Activated T-cell treated with anti-CD3 and anti-CD28 coated beads for 4 hours (primary cell): Measurements from ENCODE around the gene STRIP2.
"Not testable (repeated sequence)": the region's sequence is repeated elsewhere in the genome, so short reads cannot be mapped to it uniquely, and the experiment has no call there.

Experiments used
- DNase-seq: peaks from one replicate; pipeline ENCODE4 v3.0.0-alpha.2; 2020

Gene STRIP2

GRCh38 chr7:129456421-129456820 is 22.2 kb downstream of the STRIP2 start:
- no peak for DNase-seq

DNA sequence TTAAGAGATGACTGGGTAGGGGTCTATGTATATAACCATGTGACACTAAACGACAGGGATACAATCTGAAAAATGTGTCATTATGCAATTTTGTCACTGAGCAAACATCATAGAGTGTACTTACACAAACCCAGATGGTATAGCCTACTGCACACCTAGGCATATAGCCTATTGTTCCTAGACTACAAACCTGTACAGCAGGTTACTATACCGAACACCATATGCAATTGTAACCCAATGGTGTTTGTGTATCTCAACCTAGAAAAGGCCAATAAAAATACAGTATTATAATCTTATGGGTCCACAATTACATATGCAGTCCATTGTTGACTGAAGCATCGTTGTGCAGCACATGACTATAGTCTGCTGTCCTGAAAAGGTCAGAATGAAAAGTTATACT is 22.9 kb downstream of the STRIP2 start:
- DNase-seq, result no peak

DNA sequence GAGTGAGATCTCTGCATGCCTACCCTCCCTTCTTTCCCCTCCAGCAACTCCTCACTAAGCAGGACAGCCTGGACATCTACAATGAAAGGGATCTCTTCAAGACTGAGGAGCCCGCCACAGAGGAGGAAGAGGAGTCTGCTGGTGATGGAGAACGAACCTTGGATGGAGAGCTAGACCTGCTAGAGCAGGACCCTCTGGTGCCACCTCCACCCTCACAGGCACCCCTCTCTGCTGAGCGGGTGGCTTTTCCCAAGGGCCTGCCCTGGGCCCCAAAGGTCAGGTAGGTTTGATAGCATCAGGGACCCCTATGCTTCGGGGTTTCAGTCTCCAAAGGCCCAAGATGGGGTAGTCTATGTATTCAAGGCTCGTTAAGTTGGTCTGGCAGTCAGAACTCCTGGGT is 23.9 kb downstream of the STRIP2 start:
- no peak for DNase-seq

DNA sequence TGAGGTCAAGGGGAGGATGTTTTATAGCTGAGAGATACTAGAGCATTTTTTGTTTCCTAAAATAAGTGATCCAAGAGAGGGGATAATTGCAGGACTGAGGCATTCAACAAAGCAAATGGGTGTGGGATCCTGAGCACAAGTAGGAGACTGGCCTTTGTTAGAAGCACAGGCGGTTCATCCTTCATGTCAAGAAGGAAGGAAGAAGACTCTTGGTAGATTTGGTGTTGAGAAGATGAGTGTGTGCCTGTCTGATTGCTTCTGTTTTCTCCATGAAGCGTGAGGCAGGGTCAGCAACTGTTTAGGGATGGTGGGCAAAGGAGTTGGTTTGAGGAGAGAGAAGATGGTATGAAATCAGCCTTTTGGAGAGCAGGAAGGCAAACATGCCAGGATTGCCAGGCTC is 27.6 kb downstream of the STRIP2 start:
- no peak for DNase-seq

- DNase-seq, result no peak
Measured at GRCh38 chr7:129462420-129462819, 28.2 kb downstream of the STRIP2 start.

GRCh38 chr7:129464194-129464593 is 30.0 kb downstream of the STRIP2 start:
- no peak for DNase-seq

GRCh38 chr7:129465080-129465479 is 30.8 kb downstream of the STRIP2 start:
- no peak for DNase-seq

GRCh38 chr7:129466796-129467195 is 32.6 kb downstream of the STRIP2 start:
- DNase-seq, result no peak

- DNase-seq, result no peak
Measured at GRCh38 chr7:129468087-129468486, 33.9 kb downstream of the STRIP2 start.

DNA sequence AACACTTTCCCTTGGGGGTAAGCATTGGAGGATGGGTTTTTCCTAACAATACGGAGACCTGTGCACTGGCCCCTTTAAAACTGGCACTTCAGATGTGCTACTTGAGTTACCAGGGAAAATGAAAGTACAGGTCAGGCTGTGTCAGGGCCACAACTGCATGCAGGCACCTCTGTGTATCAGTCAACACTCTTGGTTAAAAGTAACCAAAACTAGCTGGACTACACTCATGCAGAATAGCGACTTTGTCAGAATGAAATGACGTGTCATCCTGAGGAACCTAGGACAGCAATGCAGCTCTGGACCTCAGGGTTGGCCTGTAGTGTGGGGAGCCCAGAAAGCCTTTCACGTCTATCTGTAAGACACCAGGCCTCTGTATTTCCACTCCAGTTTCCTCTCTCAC is 34.3 kb downstream of the STRIP2 start:
- DNase-seq, result no peak

DNA sequence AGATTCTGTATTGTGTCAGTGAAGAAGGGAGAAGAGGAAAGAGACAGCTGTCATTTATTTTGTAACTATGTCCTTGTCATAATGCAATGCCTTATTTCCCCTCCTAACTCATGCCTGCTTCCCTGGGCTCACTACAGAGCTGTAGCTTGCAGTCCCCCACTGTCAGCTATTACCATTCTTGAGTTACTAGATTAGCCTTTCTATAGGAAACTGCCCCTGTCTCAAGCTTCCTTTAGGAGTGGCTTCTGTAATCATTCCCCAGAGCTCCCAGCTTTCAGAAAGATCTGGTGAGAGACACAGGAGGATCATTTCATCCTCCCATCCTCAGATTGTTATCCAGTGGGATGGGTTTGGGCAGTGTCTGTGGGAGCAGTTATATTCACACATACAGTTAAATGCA is 35.7 kb downstream of the STRIP2 start:
- DNase-seq, result no peak

- no peak for DNase-seq
Measured at GRCh38 chr7:129470411-129470810, 36.2 kb downstream of the STRIP2 start.

GRCh38 chr7:129471402-129471827 is 37.2 kb downstream of the STRIP2 start:
- DNase-seq, result no peak

- not testable (repeated sequence) for DNase-seq
Measured at GRCh38 chr7:129475931-129476330, 41.7 kb downstream of the STRIP2 start.

GRCh38 chr7:129476398-129476797 is 42.2 kb downstream of the STRIP2 start:
- DNase-seq, result not testable (repeated sequence)

DNA sequence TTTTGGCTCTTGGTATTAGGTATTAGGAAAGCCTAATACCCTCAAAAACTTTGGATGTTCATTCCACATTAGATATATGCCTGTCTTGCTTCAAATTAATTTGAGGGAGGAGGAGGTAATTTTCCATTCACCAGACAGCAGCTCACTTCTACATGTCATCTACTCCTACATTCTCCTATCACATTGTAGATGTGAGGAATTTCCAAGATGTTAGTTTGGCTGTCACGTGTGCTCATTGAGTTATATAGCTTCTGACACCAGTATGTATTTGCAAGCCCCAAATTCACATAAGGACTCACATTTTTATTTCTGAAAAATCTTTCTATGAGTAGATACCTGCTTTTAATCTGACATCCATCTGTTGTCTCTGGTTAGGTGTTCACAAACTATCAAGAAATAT is 45.6 kb downstream of the STRIP2 start:
- no peak for DNase-seq

DNA sequence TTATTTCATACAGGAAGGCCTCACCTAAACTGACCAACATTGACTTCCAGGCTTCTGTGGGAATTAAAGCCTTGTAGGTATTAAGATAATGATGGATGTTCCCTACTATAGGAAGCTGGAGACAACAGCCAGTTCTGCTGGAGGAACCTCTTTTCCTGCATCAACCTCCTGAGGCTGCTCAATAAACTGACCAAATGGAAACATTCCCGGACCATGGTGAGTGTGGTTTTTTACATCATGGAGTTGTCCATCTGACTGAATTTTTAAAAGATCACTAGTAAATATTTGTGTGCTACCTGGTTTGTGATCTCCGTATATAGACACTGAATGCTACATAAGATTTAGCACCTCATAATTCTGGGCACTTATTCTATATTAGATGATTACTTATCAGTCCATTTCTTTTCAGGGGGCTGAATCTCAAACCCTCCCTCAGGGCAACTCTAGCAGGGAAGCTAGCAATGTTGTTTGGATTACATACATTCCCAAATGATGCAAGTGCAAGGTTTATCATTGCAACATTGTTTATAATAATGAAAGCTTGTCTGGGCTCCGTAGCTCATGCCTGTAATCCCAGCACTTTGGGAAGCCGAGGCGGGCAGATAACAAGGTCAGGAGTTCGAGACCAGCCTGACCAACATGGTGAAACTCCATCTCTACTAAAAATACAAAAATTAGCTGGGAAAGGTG is 46.6 kb downstream of the STRIP2 start:
- DNase-seq, result no peak

GRCh38 chr7:129481376-129481775 is 47.1 kb downstream of the STRIP2 start:
- not testable (repeated sequence) for DNase-seq

GRCh38 chr7:129482781-129483180 is 48.5 kb downstream of the STRIP2 start:
- no peak for DNase-seq

DNA sequence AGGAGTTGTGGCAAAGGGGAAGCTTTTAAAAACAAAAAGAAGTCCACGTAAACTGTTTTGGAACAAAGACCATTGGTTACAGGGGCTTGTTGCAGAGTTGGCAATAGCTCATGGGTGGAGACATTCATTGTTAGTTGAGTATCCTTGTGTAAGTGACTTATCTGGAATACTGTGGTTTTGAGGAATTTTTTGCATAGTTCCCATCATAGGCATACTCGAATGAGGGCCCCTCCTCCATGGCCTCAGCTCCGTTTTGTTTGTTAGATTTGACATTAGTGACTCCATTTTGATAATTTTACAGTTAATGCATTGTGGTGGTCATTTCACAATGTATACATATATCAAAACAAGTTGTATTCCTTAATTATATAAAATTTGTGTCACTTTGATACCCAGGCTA is 55.3 kb downstream of the STRIP2 start:
- no peak for DNase-seq

GRCh38 chr7:129492391-129492790 is 58.2 kb downstream of the STRIP2 start:
- DNase-seq, result no peak

- no peak for DNase-seq
Measured at GRCh38 chr7:129493555-129493954, 59.3 kb downstream of the STRIP2 start.

GRCh38 chr7:129494041-129494440 is 59.8 kb downstream of the STRIP2 start:
- no peak for DNase-seq

GRCh38 chr7:129495987-129496386 is 61.8 kb downstream of the STRIP2 start:
- DNase-seq, result no peak

- DNase-seq, result no peak
Measured at GRCh38 chr7:129496653-129497052, 62.4 kb downstream of the STRIP2 start.
